HEK293 (cell line): ENCODE results near the gene ZNF771.

Experiments used
- BCL11A ChIP-seq: fragments of 450-650 bp; formaldehyde crosslinking; IDR thresholded peaks from 2 replicates; pipeline ENCODE4 v1.5.1; 2016; ENCODE audit warnings: low read depth, missing biosample characterization, missing genetic modification characterization
- EGR2 ChIP-seq: fragments of 450-650 bp; formaldehyde crosslinking; IDR thresholded peaks from 2 replicates; pipeline ENCODE4 v1.5.1; 2016; ENCODE audit warnings: low read depth, missing biosample characterization, missing genetic modification characterization
- FEZF1 ChIP-seq: fragments of 450-650 bp; formaldehyde crosslinking; IDR thresholded peaks from 2 replicates; pipeline ENCODE4 v1.5.1; 2016; ENCODE audit warnings: missing biosample characterization, missing genetic modification characterization
- HOXD13 ChIP-seq: sonication (generic); formaldehyde crosslinking; IDR thresholded peaks from 2 replicates; pipeline ENCODE4 v1.8.0; 2022; ENCODE audit warnings: missing genetic modification reagents, borderline replicate concordance
- KLF7 ChIP-seq: fragments of 450-650 bp; formaldehyde crosslinking; IDR thresholded peaks from 2 replicates; pipeline ENCODE4 v1.5.1; 2016; ENCODE audit warnings: missing biosample characterization, missing genetic modification characterization, borderline replicate concordance
- MYNN ChIP-seq: fragments of 450-650 bp; formaldehyde crosslinking; IDR thresholded peaks from 2 replicates; pipeline ENCODE4 v1.5.1; 2016; ENCODE audit warnings: missing biosample characterization, missing genetic modification characterization, borderline replicate concordance
- MZF1 ChIP-seq: fragments of 450-650 bp; formaldehyde crosslinking; IDR thresholded peaks from 2 replicates; pipeline ENCODE4 v1.5.1; 2017; ENCODE audit warnings: missing biosample characterization, missing genetic modification characterization, borderline replicate concordance
- REPIN1 ChIP-seq: fragments of 450-650 bp; formaldehyde crosslinking; IDR thresholded peaks from 2 replicates; pipeline ENCODE4 v1.5.1; 2017; ENCODE audit warnings: missing biosample characterization, missing genetic modification characterization, low read depth
- SCRT1 ChIP-seq: fragments of 450-650 bp; formaldehyde crosslinking; IDR thresholded peaks from 2 replicates; pipeline ENCODE4 v1.5.1; 2016; ENCODE audit warnings: missing biosample characterization, missing genetic modification characterization, borderline replicate concordance
- SP3 ChIP-seq: fragments of 450-650 bp; formaldehyde crosslinking; IDR thresholded peaks from 2 replicates; pipeline ENCODE4 v1.5.1; 2016; ENCODE audit warnings: missing biosample characterization, missing genetic modification characterization
- SP7 ChIP-seq: fragments of 450-650 bp; formaldehyde crosslinking; IDR thresholded peaks from 2 replicates; pipeline ENCODE4 v1.5.1; 2016; ENCODE audit warnings: missing biosample characterization, missing genetic modification characterization
- TCF7L2 ChIP-seq: IDR thresholded peaks from 2 replicates; pipeline ENCODE4 v1.6.1; 2011; ENCODE audit warnings: low read depth, mild to moderate bottlenecking, inconsistent platforms, low read length, moderate library complexity, borderline replicate concordance
- WT1 ChIP-seq: fragments of 450-650 bp; formaldehyde crosslinking; IDR thresholded peaks from 2 replicates; pipeline ENCODE4 v1.5.1; 2016; ENCODE audit warnings: missing biosample characterization, missing genetic modification characterization
- YY2 ChIP-seq: fragments of 450-650 bp; formaldehyde crosslinking; IDR thresholded peaks from 2 replicates; pipeline ENCODE4 v1.5.1; 2016; ENCODE audit warnings: missing biosample characterization, missing genetic modification characterization
- ZFP41 ChIP-seq: fragments of 450-650 bp; formaldehyde crosslinking; IDR thresholded peaks from 2 replicates; pipeline ENCODE4 v1.5.1; 2016; ENCODE audit warnings: missing biosample characterization, missing genetic modification characterization, borderline replicate concordance
- ZNF133 ChIP-seq: fragments of 450-650 bp; formaldehyde crosslinking; IDR thresholded peaks from 2 replicates; pipeline ENCODE4 v1.5.1; 2016; ENCODE audit warnings: missing biosample characterization, missing genetic modification characterization
- ZNF146 ChIP-seq: fragments of 450-650 bp; formaldehyde crosslinking; IDR thresholded peaks from 2 replicates; pipeline ENCODE4 v1.5.1; 2016; ENCODE audit warnings: missing biosample characterization, missing genetic modification characterization
- ZNF19 ChIP-seq: fragments of 450-650 bp; formaldehyde crosslinking; IDR thresholded peaks from 2 replicates; pipeline ENCODE4; 2016; ENCODE audit warnings: missing biosample characterization, missing genetic modification characterization, low read depth
- ZNF2 ChIP-seq: fragments of 450-650 bp; formaldehyde crosslinking; IDR thresholded peaks from 2 replicates; pipeline ENCODE4 v1.5.1; 2016; ENCODE audit warnings: missing biosample characterization, missing genetic modification characterization
- ZNF24 ChIP-seq: fragments of 450-650 bp; formaldehyde crosslinking; IDR thresholded peaks from 2 replicates; pipeline ENCODE4 v1.5.1; 2016; ENCODE audit warnings: missing biosample characterization, missing genetic modification characterization
- ZNF274 ChIP-seq, 2 experiments: fragments of 200-500 bp in 1 of 2; fragments of 450-650 bp in 1 of 2; sonication (Bioruptor generic) in 1 of 2; formaldehyde crosslinking in 1 of 2; IDR thresholded peaks; 2 replicates each; pipeline versions ENCODE4 v1.5.1 to v1.6.1; 2014 to 2016; ENCODE audit warnings: borderline replicate concordance in 1 of 2, inconsistent platforms in 1 of 2, low read length in 1 of 2, missing biosample characterization in 1 of 2, missing genetic modification characterization in 1 of 2
- ZNF366 ChIP-seq: fragments of 450-650 bp; formaldehyde crosslinking; conservative IDR thresholded peaks from 2 replicates; pipeline ENCODE4 v1.5.1; 2016; ENCODE audit warnings: missing biosample characterization, missing genetic modification characterization
- ZNF521 ChIP-seq: fragments of 450-650 bp; formaldehyde crosslinking; IDR thresholded peaks from 2 replicates; pipeline ENCODE4 v1.5.1; 2017; ENCODE audit warnings: missing biosample characterization, mild to moderate bottlenecking, missing genetic modification characterization
- ZNF544 ChIP-seq: fragments of 450-650 bp; formaldehyde crosslinking; IDR thresholded peaks from 2 replicates; pipeline ENCODE4 v1.5.0; 2017; ENCODE audit warnings: missing biosample characterization, missing genetic modification characterization
- ZNF560 ChIP-seq: fragments of 450-650 bp; formaldehyde crosslinking; IDR thresholded peaks from 2 replicates; pipeline ENCODE4 v1.5.1; 2017; ENCODE audit warnings: missing biosample characterization, missing genetic modification characterization, borderline replicate concordance
- ZNF571 ChIP-seq: fragments of 450-650 bp; formaldehyde crosslinking; IDR thresholded peaks from 2 replicates; pipeline ENCODE4 v1.5.0; 2017; ENCODE audit warnings: missing biosample characterization, missing genetic modification characterization
- ZNF626 ChIP-seq: fragments of 450-650 bp; sonication (Bioruptor Pico); formaldehyde crosslinking; IDR thresholded peaks from 2 replicates; pipeline ENCODE4 v1.5.1; 2018; ENCODE audit warnings: missing biosample characterization, missing genetic modification characterization, inconsistent platforms
- ZNF677 ChIP-seq: fragments of 450-650 bp; IDR thresholded peaks from 2 replicates; pipeline ENCODE4 v1.5.0; 2018; ENCODE audit warnings: missing biosample characterization, mild to moderate bottlenecking, missing genetic modification characterization, moderate library complexity
- TF ChIP-seq, protein P1 (sequence below): fragments of 450-650 bp; formaldehyde crosslinking; IDR thresholded peaks from 2 replicates; pipeline ENCODE4 v1.5.1; 2016; ENCODE audit warnings: missing biosample characterization, missing genetic modification characterization
- TF ChIP-seq, protein P2 (sequence below): fragments of 450-650 bp; formaldehyde crosslinking; IDR thresholded peaks from 2 replicates; pipeline ENCODE4 v1.5.1; 2017; ENCODE audit warnings: missing biosample characterization, missing genetic modification characterization
- TF ChIP-seq, protein P3 (sequence below): fragments of 450-650 bp; formaldehyde crosslinking; IDR thresholded peaks from 2 replicates; pipeline ENCODE4 v1.5.1; 2016; ENCODE audit warnings: missing biosample characterization, missing genetic modification characterization
- TF ChIP-seq, protein P4 (sequence below): fragments of 450-650 bp; formaldehyde crosslinking; IDR thresholded peaks from 2 replicates; pipeline ENCODE4 v1.5.1; 2016; ENCODE audit warnings: missing biosample characterization, missing genetic modification characterization

Gene ZNF771

DNA sequence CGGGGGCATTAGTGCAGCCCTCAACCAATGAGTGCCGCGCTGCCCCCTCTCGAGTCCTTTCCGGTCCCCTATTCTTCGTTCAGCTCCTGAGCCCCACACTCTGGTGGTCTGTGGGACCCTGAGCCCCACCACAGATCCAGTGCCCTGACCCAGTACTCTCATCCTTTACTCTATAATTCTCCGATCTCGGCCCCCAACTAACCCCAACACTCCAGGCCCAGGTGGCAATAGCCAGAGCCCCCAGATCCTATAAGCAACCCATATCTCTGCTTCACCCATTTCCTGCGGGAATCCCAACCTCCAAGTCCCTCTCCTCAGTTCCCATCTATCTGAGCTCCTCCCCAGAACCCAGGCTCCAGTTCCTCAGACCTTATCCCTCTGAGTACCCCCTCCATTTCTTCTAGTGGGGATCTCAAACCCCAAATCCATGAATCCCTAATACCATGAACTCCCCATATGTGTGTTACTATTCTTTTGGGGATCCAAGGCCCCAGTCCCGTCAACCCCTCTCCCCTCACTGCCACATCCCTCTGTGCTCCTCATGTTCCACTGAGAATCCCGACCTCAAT lies 36.1 kb upstream of the ZNF771 start (continued):
- no peak for TF ChIP-seq ZNF146 (tag by site-specific recombination)
- no peak for TF ChIP-seq BCL11A (tag by site-specific recombination)
- TF ChIP-seq ZNF2 (tag by site-specific recombination) = 0 out of 2 replicates have a peak, but pooled peaks have one; percentile 20
- TF ChIP-seq ZNF677 = no peak
- TF ChIP-seq TCF7L2 = no peak
- TF ChIP-seq, protein P1, sequence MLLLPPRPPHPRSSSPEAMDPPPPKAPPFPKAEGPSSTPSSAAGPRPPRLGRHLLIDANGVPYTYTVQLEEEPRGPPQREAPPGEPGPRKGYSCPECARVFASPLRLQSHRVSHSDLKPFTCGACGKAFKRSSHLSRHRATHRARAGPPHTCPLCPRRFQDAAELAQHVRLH (tag by site-specific recombination) = no peak
- no peak for TF ChIP-seq REPIN1 (tag by site-specific recombination)
- TF ChIP-seq EGR2 (tag by site-specific recombination) = no peak
- TF ChIP-seq SP7 (tag by site-specific recombination) = peak; percentile 65; the same call in 1 of the 2 replicates
- TF ChIP-seq YY2 = no peak
- no peak for TF ChIP-seq ZNF626
- TF ChIP-seq ZNF133 (tag by site-specific recombination) = no peak
- TF ChIP-seq KLF7 (tag by site-specific recombination) = no peak; the same call in 1 of the 2 replicates
- TF ChIP-seq ZNF274 (IDR thresholded peaks at IDR 0.05; ENCODE audit: low read length) = no peak
- no peak for TF ChIP-seq ZNF274 (tag by site-specific recombination; IDR thresholded peaks at IDR 0.05; ENCODE audit: borderline replicate concordance)
- TF ChIP-seq FEZF1 (tag by site-specific recombination) = no peak
- 0 out of 2 replicates have a peak, but pooled peaks have one; percentile 27 for TF ChIP-seq ZNF24 (tag by site-specific recombination)
- TF ChIP-seq ZNF560 = no peak
- no peak for TF ChIP-seq ZNF19 (tag by site-specific recombination)
- TF ChIP-seq, protein P2, sequence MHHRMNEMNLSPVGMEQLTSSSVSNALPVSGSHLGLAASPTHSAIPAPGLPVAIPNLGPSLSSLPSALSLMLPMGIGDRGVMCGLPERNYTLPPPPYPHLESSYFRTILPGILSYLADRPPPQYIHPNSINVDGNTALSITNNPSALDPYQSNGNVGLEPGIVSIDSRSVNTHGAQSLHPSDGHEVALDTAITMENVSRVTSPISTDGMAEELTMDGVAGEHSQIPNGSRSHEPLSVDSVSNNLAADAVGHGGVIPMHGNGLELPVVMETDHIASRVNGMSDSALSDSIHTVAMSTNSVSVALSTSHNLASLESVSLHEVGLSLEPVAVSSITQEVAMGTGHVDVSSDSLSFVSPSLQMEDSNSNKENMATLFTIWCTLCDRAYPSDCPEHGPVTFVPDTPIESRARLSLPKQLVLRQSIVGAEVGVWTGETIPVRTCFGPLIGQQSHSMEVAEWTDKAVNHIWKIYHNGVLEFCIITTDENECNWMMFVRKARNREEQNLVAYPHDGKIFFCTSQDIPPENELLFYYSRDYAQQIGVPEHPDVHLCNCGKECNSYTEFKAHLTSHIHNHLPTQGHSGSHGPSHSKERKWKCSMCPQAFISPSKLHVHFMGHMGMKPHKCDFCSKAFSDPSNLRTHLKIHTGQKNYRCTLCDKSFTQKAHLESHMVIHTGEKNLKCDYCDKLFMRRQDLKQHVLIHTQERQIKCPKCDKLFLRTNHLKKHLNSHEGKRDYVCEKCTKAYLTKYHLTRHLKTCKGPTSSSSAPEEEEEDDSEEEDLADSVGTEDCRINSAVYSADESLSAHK (tag by site-specific recombination) = 0 out of 2 replicates have a peak, but pooled peaks have one; percentile 18
- no peak for TF ChIP-seq ZNF366 (tag by site-specific recombination)
- no peak for TF ChIP-seq ZNF521 (tag by site-specific recombination)
- TF ChIP-seq, protein P3, sequence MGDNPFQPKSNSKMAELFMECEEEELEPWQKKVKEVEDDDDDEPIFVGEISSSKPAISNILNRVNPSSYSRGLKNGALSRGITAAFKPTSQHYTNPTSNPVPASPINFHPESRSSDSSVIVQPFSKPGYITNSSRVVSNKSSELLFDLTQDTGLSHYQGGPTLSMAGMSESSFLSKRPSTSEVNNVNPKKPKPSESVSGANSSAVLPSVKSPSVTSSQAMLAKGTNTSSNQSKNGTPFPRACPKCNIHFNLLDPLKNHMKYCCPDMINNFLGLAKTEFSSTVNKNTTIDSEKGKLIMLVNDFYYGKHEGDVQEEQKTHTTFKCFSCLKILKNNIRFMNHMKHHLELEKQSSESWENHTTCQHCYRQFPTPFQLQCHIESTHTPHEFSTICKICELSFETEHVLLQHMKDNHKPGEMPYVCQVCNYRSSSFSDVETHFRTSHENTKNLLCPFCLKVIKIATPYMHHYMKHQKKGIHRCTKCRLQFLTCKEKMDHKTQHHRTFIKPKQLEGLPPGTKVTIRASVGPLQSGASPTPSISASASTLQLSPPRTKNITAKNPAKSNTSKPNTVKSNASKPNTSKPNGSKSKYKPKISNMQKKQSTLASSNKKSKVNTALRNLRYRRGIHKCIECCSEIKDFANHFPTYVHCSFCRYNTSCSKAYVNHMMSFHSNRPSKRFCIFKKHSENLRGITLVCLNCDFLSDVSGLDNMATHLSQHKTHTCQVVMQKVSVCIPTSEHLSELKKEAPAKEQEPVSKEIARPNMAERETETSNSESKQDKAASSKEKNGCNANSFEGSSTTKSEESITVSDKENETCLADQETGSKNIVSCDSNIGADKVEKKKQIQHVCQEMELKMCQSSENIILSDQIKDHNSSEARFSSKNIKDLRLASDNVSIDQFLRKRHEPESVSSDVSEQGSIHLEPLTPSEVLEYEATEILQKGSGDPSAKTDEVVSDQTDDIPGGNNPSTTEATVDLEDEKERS (tag by site-specific recombination) = no peak
- TF ChIP-seq, protein P4, sequence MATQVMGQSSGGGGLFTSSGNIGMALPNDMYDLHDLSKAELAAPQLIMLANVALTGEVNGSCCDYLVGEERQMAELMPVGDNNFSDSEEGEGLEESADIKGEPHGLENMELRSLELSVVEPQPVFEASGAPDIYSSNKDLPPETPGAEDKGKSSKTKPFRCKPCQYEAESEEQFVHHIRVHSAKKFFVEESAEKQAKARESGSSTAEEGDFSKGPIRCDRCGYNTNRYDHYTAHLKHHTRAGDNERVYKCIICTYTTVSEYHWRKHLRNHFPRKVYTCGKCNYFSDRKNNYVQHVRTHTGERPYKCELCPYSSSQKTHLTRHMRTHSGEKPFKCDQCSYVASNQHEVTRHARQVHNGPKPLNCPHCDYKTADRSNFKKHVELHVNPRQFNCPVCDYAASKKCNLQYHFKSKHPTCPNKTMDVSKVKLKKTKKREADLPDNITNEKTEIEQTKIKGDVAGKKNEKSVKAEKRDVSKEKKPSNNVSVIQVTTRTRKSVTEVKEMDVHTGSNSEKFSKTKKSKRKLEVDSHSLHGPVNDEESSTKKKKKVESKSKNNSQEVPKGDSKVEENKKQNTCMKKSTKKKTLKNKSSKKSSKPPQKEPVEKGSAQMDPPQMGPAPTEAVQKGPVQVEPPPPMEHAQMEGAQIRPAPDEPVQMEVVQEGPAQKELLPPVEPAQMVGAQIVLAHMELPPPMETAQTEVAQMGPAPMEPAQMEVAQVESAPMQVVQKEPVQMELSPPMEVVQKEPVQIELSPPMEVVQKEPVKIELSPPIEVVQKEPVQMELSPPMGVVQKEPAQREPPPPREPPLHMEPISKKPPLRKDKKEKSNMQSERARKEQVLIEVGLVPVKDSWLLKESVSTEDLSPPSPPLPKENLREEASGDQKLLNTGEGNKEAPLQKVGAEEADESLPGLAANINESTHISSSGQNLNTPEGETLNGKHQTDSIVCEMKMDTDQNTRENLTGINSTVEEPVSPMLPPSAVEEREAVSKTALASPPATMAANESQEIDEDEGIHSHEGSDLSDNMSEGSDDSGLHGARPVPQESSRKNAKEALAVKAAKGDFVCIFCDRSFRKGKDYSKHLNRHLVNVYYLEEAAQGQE (tag by site-specific recombination) = no peak; the same call in 1 of the 2 replicates
- TF ChIP-seq ZNF571 = no peak
- TF ChIP-seq ZFP41 = no peak
- TF ChIP-seq ZNF544 = no peak
- no peak for TF ChIP-seq HOXD13 (CRISPR knock-in tag)
- TF ChIP-seq WT1 (tag by site-specific recombination) = peak; percentile 13; the same call in 1 of the 2 replicates
- no peak for TF ChIP-seq MYNN (tag by site-specific recombination)
- TF ChIP-seq SP3 (tag by site-specific recombination) = no peak
- TF ChIP-seq MZF1 = no peak
- TF ChIP-seq SCRT1 = no peak
